IMR-90 (cell line): Measurements from ENCODE around the gene SLC25A14. TPM values are rescaled to one million over a fixed set of nuclear protein-coding genes. Genes with fewer than 3 reads are reported as not detected.

Experiments used
- ATAC-seq: fragments of 200-7000 bp; cut with Tn5 transposase; 2 replicates; pipeline ENCODE4 v1.9.1; 2020; ENCODE audit warnings: low read depth, mild to moderate bottlenecking, moderate library complexity
- BruUV-seq: library from RNA; stranded (reverse); fragments of 400-500 nt; replicated peaks from 2 replicates; lab custom pipeline; 2021; lab: Mats Ljungman, UMichigan
- CTCF ChIA-PET: fragments of 300-600 bp; formaldehyde crosslinking; extraction: SDS; loops from one replicate; lab custom pipeline; 2021; ENCODE audit warnings: antibody characterized with exemption; lab: Yijun Ruan, JAX
- POLR2A ChIA-PET: fragments of 300-600 bp; sonication (Branson Sonifier 250); formaldehyde crosslinking; loops from one replicate; lab custom pipeline; 2022; ENCODE audit warnings: antibody characterized with exemption; ENCODE audit not compliant: unreplicated experiment; lab: Charles Lee
- DNase-seq: peaks from one replicate; pipeline ENCODE4 v3.0.0; 2013
- H2AFZ ChIP-seq: replicated peaks from 2 replicates; pipeline ENCODE3; 2013; ENCODE audit warnings: low read length, mild to moderate bottlenecking; ENCODE audit not compliant: poor library complexity
- H2AK5ac ChIP-seq: 2 replicates; pipeline ENCODE4 v1.6.1; 2013; ENCODE audit warnings: low read depth, low read length, inconsistent platforms
- H2AK9ac ChIP-seq: replicated peaks from 2 replicates; pipeline ENCODE3; 2013; ENCODE audit warnings: mild to moderate bottlenecking, low read depth, low read length, moderate library complexity; ENCODE audit not compliant: poor library complexity
- H2BK120ac ChIP-seq: 2 replicates; pipeline ENCODE4 v1.6.1; 2013; ENCODE audit warnings: low read depth, low read length, inconsistent platforms
- H2BK15ac ChIP-seq: 3 replicates; pipeline ENCODE4 v1.6.1; 2013; ENCODE audit warnings: low read depth, low read length, inconsistent platforms
- H2BK20ac ChIP-seq: 2 replicates; pipeline ENCODE4 v1.6.1; 2013; ENCODE audit warnings: low read depth, mild to moderate bottlenecking, inconsistent platforms, low read length, moderate library complexity
- H2BK5ac ChIP-seq: 2 replicates; pipeline ENCODE4 v1.6.1; 2013; ENCODE audit warnings: mild to moderate bottlenecking, low read depth, low read length, inconsistent platforms; ENCODE audit not compliant: poor library complexity, severe bottlenecking
- H3K14ac ChIP-seq: replicated peaks from 2 replicates; pipeline ENCODE4 v1.6.1; 2013; ENCODE audit warnings: low read depth, low read length, inconsistent platforms
- H3K18ac ChIP-seq: 2 replicates; pipeline ENCODE4 v1.6.1; 2013; ENCODE audit warnings: low read depth, low read length, control low read depth
- H3K23ac ChIP-seq: 2 replicates; pipeline ENCODE4 v1.6.1; 2013; ENCODE audit warnings: low read depth, low read length, inconsistent platforms
- H3K27ac ChIP-seq: 2 replicates; pipeline ENCODE4 v1.5.1; 2013; ENCODE audit warnings: mild to moderate bottlenecking, control low read depth, low read length; ENCODE audit not compliant: insufficient read depth
- H3K27me3 ChIP-seq: 2 replicates; pipeline ENCODE4 v1.6.1; 2013; ENCODE audit warnings: low read length; ENCODE audit not compliant: control insufficient read depth, insufficient read depth
- H3K36me3 ChIP-seq: 2 replicates; pipeline ENCODE4 v1.6.1; 2013; ENCODE audit warnings: low read length, mixed read lengths; ENCODE audit not compliant: control insufficient read depth, insufficient read depth
- H3K4ac ChIP-seq: 2 replicates; pipeline ENCODE4 v1.6.1; 2013; ENCODE audit warnings: low read depth, low read length, inconsistent platforms
- H3K4me1 ChIP-seq: 2 replicates; pipeline ENCODE4 v1.6.1; 2013; ENCODE audit warnings: low read length, mixed read lengths; ENCODE audit not compliant: control insufficient read depth, insufficient read depth
- H3K4me2 ChIP-seq: 2 replicates; pipeline ENCODE4 v1.6.1; 2013; ENCODE audit warnings: low read depth, mild to moderate bottlenecking, control low read depth, low read length, moderate library complexity
- H3K4me3 ChIP-seq: 2 replicates; pipeline ENCODE4 v1.5.1; 2013; ENCODE audit warnings: low read depth, mild to moderate bottlenecking, control low read depth, low read length, moderate library complexity; ENCODE audit not compliant: insufficient read depth
- H3K56ac ChIP-seq: 2 replicates; pipeline ENCODE4 v1.6.1; 2013; ENCODE audit warnings: low read length, inconsistent platforms; ENCODE audit not compliant: insufficient read depth; ENCODE audit errors: extremely low read depth
- H3K79me1 ChIP-seq, 2 experiments: 2 replicates each; pipeline ENCODE4 v1.6.1; 2013; ENCODE audit warnings: low read length in 2 of 2, inconsistent platforms in 1 of 2, low read depth in 1 of 2
- H3K9ac ChIP-seq: 2 replicates; pipeline ENCODE4 v1.6.1; 2013; ENCODE audit warnings: low read depth, low read length, control low read depth
- H3K9me1 ChIP-seq: 2 replicates; pipeline ENCODE4 v1.6.1; 2013; ENCODE audit warnings: low read length, inconsistent platforms; ENCODE audit not compliant: insufficient read depth
- H3K9me3 ChIP-seq: 2 replicates; pipeline ENCODE4 v1.6.1; 2013; ENCODE audit warnings: low read length; ENCODE audit not compliant: control insufficient read depth, insufficient read depth
- H4K20me1 ChIP-seq: 2 replicates; pipeline ENCODE4 v1.6.1; 2013; ENCODE audit warnings: low read length, inconsistent platforms; ENCODE audit not compliant: insufficient read depth
- H4K5ac ChIP-seq: 2 replicates; pipeline ENCODE4 v1.6.1; 2013; ENCODE audit warnings: mild to moderate bottlenecking, low read depth, low read length, control low read depth
- H4K8ac ChIP-seq, 2 experiments: 2 replicates each; pipeline ENCODE4 v1.6.1; 2013; ENCODE audit warnings: low read depth in 2 of 2, low read length in 2 of 2, control low read depth in 1 of 2, inconsistent platforms in 1 of 2
- H4K91ac ChIP-seq: 2 replicates; pipeline ENCODE4 v1.6.1; 2013; ENCODE audit warnings: low read depth, low read length, inconsistent platforms; ENCODE audit not compliant: insufficient read depth
- FOS ChIP-seq: fragments of 150-350 bp; IDR thresholded peaks from 2 replicates; pipeline ENCODE4 v1.6.1; 2016; ENCODE audit warnings: low read depth, low read length
- MXI1 ChIP-seq: IDR thresholded peaks from 2 replicates; pipeline ENCODE4 v1.6.1; 2012; ENCODE audit warnings: low read depth, mild to moderate bottlenecking, low read length, moderate library complexity, borderline replicate concordance
- WGBS, 2 experiments: methylation state at CpG; one replicate each; pipeline versions ENCODE4 v1.1.5 to v1.1.7; 2013; ENCODE audit warnings: missing lambda C conversion rate in 2 of 2; ENCODE audit not compliant: insufficient read length in 1 of 2; ENCODE audit errors: extremely low coverage in 2 of 2; 5-methylcytosine and 5-hydroxymethylcytosine counted together
- dilution Hi-C: fragments of 300-500 bp; cut with HindIII; formaldehyde crosslinking; loops from one replicate; pipeline ENCODE4 v1.14.3; 2018; ENCODE audit warnings: low sequenced_read_pairs; ENCODE audit not compliant: unreplicated experiment
- in situ Hi-C: fragments of 300-500 bp; cut with MboI; formaldehyde crosslinking; loops from 3 replicates; pipeline ENCODE4 v1.14.3; 2019; ENCODE audit warnings: low sequenced_read_pairs, inconsistent platforms, mixed read lengths
- intact Hi-C: fragments of 100-400 bp; cut with micrococcal nuclease; formaldehyde crosslinking; loops from 2 replicates; pipeline ENCODE4 v1.10.0; 2022
- polyA plus RNA-seq, 3 experiments: library from polyadenylated mRNA; depleted of rRNA; stranded (reverse); fragments of >200 nt; gene quantifications; 2 replicates each; pipeline ENCODE4 v1.2.3, GENCODE V29; 2012; ENCODE audit warnings: low replicate concordance in 1 of 3
- total RNA-seq: library from RNA; depleted of rRNA; stranded (reverse); fragments of >200 nt; gene quantifications from 2 replicates; pipeline ENCODE4 v1.2.3, GENCODE V29; 2012

Gene SLC25A14
- total and polyA plus RNA-seq, 2 of the 4 experiments (the other 2 are of a cell fraction) = 13.8 TPM

DNA sequence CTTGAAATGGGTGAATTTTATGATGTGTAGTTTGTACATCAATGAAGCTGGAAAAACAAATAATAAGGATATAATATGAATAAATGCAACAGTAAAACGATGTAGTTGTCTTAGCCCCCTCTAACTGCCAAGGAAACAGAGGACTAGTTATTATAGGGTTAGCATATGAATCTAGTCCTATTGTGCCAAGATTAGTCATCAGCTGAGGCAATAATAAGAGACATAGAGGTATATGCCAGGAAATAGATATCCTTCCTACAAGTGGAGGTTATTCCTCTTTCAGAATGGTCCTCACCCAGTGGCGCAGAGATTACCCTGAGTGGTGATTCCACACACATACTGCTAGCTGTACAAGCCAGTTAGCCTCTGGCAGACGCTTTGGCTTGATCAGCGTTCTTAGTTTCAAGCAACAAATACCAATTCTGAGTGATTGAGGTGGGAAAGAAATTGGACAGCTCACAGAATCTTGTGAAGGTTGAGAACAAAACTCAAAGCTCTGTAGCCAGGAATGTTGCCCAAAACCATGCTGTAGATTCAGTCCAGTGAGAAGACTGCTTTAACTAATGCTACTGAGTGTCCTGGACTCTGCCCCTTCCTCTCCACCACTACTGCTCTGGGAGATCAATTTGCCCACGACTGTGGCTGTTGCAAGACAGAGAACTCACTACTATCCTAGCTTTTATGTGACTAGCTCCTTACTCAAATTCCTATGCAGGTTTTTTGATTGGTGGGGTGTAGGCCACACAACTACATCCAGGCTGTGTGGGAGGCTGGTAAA lies 44.0 kb upstream of the SLC25A14 start:
- in situ Hi-C loops = loop anchor here (25.0 kb wide), 1 partner anchor 92 kb away; the partner anchor contains the start of gene GPR119
- ATAC-seq = no peak
- BruUV-seq = no TSS peak

More for the DNA sequence above, 44.0 kb upstream of the SLC25A14 start:
- peak; percentile 1 for DNase-seq
- Histone ChIP-seq H3K18ac (no peak overlapping the region), H4K5ac (no peak overlapping the region), H2AFZ (no peak overlapping the region), H3K9ac (no peak overlapping the region), H3K27me3 (peaks cover 2% of the 10 kb centered on the region; the same call in 1 of the 2 replicates), H3K23ac (no peak overlapping the region), H2BK120ac (no peak overlapping the region), H2AK5ac (no peak overlapping the region), H2BK15ac (no peak overlapping the region), H3K4me1 (peaks cover 3% of the 10 kb centered on the region; the same call in 1 of the 2 replicates), H2AK9ac (no peak overlapping the region), H3K27ac (no peak overlapping the region), H3K56ac (no peak overlapping the region), H3K9me3 (no peaks in the 10 kb centered on the region), H3K14ac (no peak overlapping the region), H3K9me1 (no peaks in the 10 kb centered on the region; the same call in 1 of the 2 replicates), H3K4me3 (no peak overlapping the region), H4K91ac (no peak overlapping the region; the same call in 1 of the 2 replicates), H3K79me1 (no peaks in the 10 kb centered on the region), H3K36me3 (no peaks in the 10 kb centered on the region), H3K4ac (no peak overlapping the region; the same call in 1 of the 2 replicates), H4K20me1 (no peaks in the 10 kb centered on the region), H4K8ac (no peak overlapping the region), H3K4me2 (no peak overlapping the region), H2BK20ac (no peak overlapping the region), H2BK5ac (no peak overlapping the region)
- no peak for TF ChIP-seq MXI1
- no peak for TF ChIP-seq FOS
- WGBS, 2 experiments = no CpG with 5 or more reads among the region's 5 CpGs
- CTCF ChIA-PET = no interaction called here
- dilution Hi-C loops = no loop called here
- intact Hi-C loops = no loop called here
- POLR2A ChIA-PET = no interaction called here
